ENCODE measurements around the gene SOX10. TPM values are rescaled to one million over a fixed set of nuclear protein-coding genes. Genes with fewer than 3 reads are reported as not detected.

SOX10 gene
- total RNA-seq: not detected

- Mint-ChIP-seq H3K4me1 (no peaks in the 10 kb centered on the region), H3K9me3 (no peaks in the 10 kb centered on the region), H3K27ac (no peak within 1 kb of the TSS), H3K4me3 (no peak within 1 kb of the TSS), H3K36me3 (ENCODE audit: low read depth) (no peaks in the 10 kb centered on the region), H3K27me3 (no peaks in the 10 kb centered on the region)
- DNase-seq: no peak
- ChIA-PET POLR2A (no interaction called here), CTCF (interaction anchor here (0.5 kb wide), 1 partner anchor 1404 kb away, joined by 3 read pairs; no protein-coding TSS in a partner anchor)
These were observed at the start of gene SOX10 for GRCh38 chr22:37983860-37984791. SOX10 (minus strand) TSS chr22:37984555; CDS start chr22:37983784, 771 bp downstream.

GRCh38 chr22:38033522-38034277 lies 49.3 kb upstream of the SOX10 start:
- ChIA-PET CTCF (interaction anchor here (0.6 to 1.8 kb wide), 2 partner anchors 21 to 176 kb away, joined by 4 to 6 read pairs; no protein-coding TSS in a partner anchor), POLR2A (interaction anchor here (0.6 kb wide), 1 partner anchor 55 kb away, joined by 3 read pairs; no protein-coding TSS in a partner anchor)
- no peak overlapping the region for H3K27ac Mint-ChIP-seq
- no peak overlapping the region for H3K4me3 Mint-ChIP-seq
- DNase-seq: no peak
- no peaks in the 10 kb centered on the region for H3K4me1 Mint-ChIP-seq
- no peaks in the 10 kb centered on the region for H3K27me3 Mint-ChIP-seq
- no peaks in the 10 kb centered on the region for H3K9me3 Mint-ChIP-seq
- H3K36me3 Mint-ChIP-seq (ENCODE audit: low read depth): no peaks in the 10 kb centered on the region

GRCh38 chr22:38032681-38033521 lies 48.5 kb upstream of the SOX10 start:
- no peak overlapping the region for H3K4me3 Mint-ChIP-seq
- no peaks in the 10 kb centered on the region for H3K27me3 Mint-ChIP-seq
- H3K9me3 Mint-ChIP-seq: no peaks in the 10 kb centered on the region
- ChIA-PET POLR2A (interaction anchor here (0.6 kb wide), 1 partner anchor 56 kb away, joined by 3 read pairs; no protein-coding TSS in a partner anchor), CTCF (interaction anchor here (0.6 kb wide), 1 partner anchor 72 kb away, joined by 3 read pairs; no protein-coding TSS in a partner anchor)
- DNase-seq: no peak
- H3K4me1 Mint-ChIP-seq: no peaks in the 10 kb centered on the region
- no peaks in the 10 kb centered on the region for H3K36me3 Mint-ChIP-seq (ENCODE audit: low read depth)
- no peak overlapping the region for H3K27ac Mint-ChIP-seq

GRCh38 chr22:38031491-38031890 lies 47.1 kb upstream of the SOX10 start:
- DNase-seq: no peak
- no peak overlapping the region for H3K4me3 Mint-ChIP-seq
- no peaks in the 10 kb centered on the region for H3K36me3 Mint-ChIP-seq (ENCODE audit: low read depth)
- CTCF ChIA-PET: no interaction called here
- H3K27ac Mint-ChIP-seq: no peak overlapping the region
- POLR2A ChIA-PET: interaction anchor here (0.6 kb wide), 1 partner anchor 955 kb away, joined by 5 read pairs; no protein-coding TSS in a partner anchor
- H3K4me1 Mint-ChIP-seq: no peaks in the 10 kb centered on the region
- H3K9me3 Mint-ChIP-seq: no peaks in the 10 kb centered on the region
- no peaks in the 10 kb centered on the region for H3K27me3 Mint-ChIP-seq

- Mint-ChIP-seq H3K4me3 (no peak overlapping the region), H3K4me1 (no peaks in the 10 kb centered on the region), H3K36me3 (ENCODE audit: low read depth) (no peaks in the 10 kb centered on the region), H3K27ac (no peak overlapping the region), H3K9me3 (no peaks in the 10 kb centered on the region), H3K27me3 (no peaks in the 10 kb centered on the region)
- ChIA-PET CTCF (no interaction called here), POLR2A (no interaction called here)
- DNase-seq: no peak
These were observed 46.2 kb upstream of the SOX10 start for GRCh38 chr22:38030311-38031133.

GRCh38 chr22:38029901-38030300 lies 45.5 kb upstream of the SOX10 start:
- Mint-ChIP-seq H3K4me3 (no peak overlapping the region), H3K9me3 (no peaks in the 10 kb centered on the region), H3K27ac (no peak overlapping the region), H3K36me3 (ENCODE audit: low read depth) (no peaks in the 10 kb centered on the region), H3K4me1 (no peaks in the 10 kb centered on the region), H3K27me3 (no peaks in the 10 kb centered on the region)
- CTCF ChIA-PET: no interaction called here
- DNase-seq: no peak
- POLR2A ChIA-PET: no interaction called here

- Mint-ChIP-seq H3K27me3 (no peaks in the 10 kb centered on the region), H3K27ac (no peak overlapping the region), H3K9me3 (no peaks in the 10 kb centered on the region), H3K4me1 (no peaks in the 10 kb centered on the region), H3K4me3 (no peak overlapping the region), H3K36me3 (ENCODE audit: low read depth) (no peaks in the 10 kb centered on the region)
- ChIA-PET POLR2A (interaction anchor here (0.6 kb wide), 1 partner anchor 602 kb away, joined by 4 read pairs; no protein-coding TSS in a partner anchor), CTCF (no interaction called here)
- DNase-seq: no peak
These were observed 45.0 kb upstream of the SOX10 start for GRCh38 chr22:38029370-38029769.

- no peak for DNase-seq
- CTCF ChIA-PET: interaction anchor here (0.6 kb wide), 1 partner anchor 354 kb away, joined by 3 read pairs; no protein-coding TSS in a partner anchor
- H3K4me3 Mint-ChIP-seq: no peak overlapping the region
- H3K9me3 Mint-ChIP-seq: no peaks in the 10 kb centered on the region
- H3K27me3 Mint-ChIP-seq: no peaks in the 10 kb centered on the region
- H3K27ac Mint-ChIP-seq: no peak overlapping the region
- POLR2A ChIA-PET: no interaction called here
- no peaks in the 10 kb centered on the region for H3K36me3 Mint-ChIP-seq (ENCODE audit: low read depth)
- no peaks in the 10 kb centered on the region for H3K4me1 Mint-ChIP-seq
These were observed 44.2 kb upstream of the SOX10 start for GRCh38 chr22:38028344-38029130.

GRCh38 chr22:38027487-38027886 lies 43.1 kb upstream of the SOX10 start:
- Mint-ChIP-seq H3K36me3 (ENCODE audit: low read depth) (no peaks in the 10 kb centered on the region), H3K4me3 (no peak overlapping the region), H3K9me3 (no peaks in the 10 kb centered on the region), H3K4me1 (no peaks in the 10 kb centered on the region), H3K27ac (no peak overlapping the region), H3K27me3 (no peaks in the 10 kb centered on the region)
- ChIA-PET POLR2A (no interaction called here), CTCF (interaction anchor here (0.6 kb wide), 1 partner anchor 353 kb away, joined by 3 read pairs; no protein-coding TSS in a partner anchor)
- DNase-seq: no peak

GRCh38 chr22:38026130-38027111 lies 42.1 kb upstream of the SOX10 start:
- no peak for DNase-seq
- ChIA-PET CTCF (no interaction called here), POLR2A (no interaction called here)
- Mint-ChIP-seq H3K4me3 (no peak overlapping the region), H3K36me3 (ENCODE audit: low read depth) (no peaks in the 10 kb centered on the region), H3K4me1 (no peaks in the 10 kb centered on the region), H3K27ac (no peak overlapping the region), H3K27me3 (no peaks in the 10 kb centered on the region), H3K9me3 (no peaks in the 10 kb centered on the region)

All from activated CD4-positive, alpha-beta T cell treated with anti-CD3 and anti-CD28 coated beads, Interleukin-2, amount 10 ng/mL, durations not matched to agents 7 days and 5 days (primary cell).